Nephron progenitor cell (in vitro differentiated cells): ENCODE measurements around the gene ITIH5.

Experiments used
- DNase-seq: peaks from one replicate; pipeline ENCODE4 v3.0.0; 2021
- H3K27ac Mint-ChIP-seq: 2 replicates; pipeline ENCODE4 v1.8.0; 2021; ENCODE audit warnings: mild to moderate bottlenecking, moderate library complexity, mixed read lengths
- H3K27me3 Mint-ChIP-seq: 2 replicates; pipeline ENCODE4 v1.8.0; 2021; ENCODE audit warnings: mild to moderate bottlenecking, low read depth, mixed read lengths; ENCODE audit not compliant: poor library complexity
- H3K36me3 Mint-ChIP-seq: 2 replicates; pipeline ENCODE4 v1.8.0; 2021; ENCODE audit warnings: low read depth, mixed read lengths
- H3K4me1 Mint-ChIP-seq: 2 replicates; pipeline ENCODE4 v1.8.0; 2021; ENCODE audit warnings: mixed read lengths
- H3K4me3 Mint-ChIP-seq: 2 replicates; pipeline ENCODE4 v1.8.0; 2021; ENCODE audit warnings: mild to moderate bottlenecking, moderate library complexity, mixed read lengths
- H3K9me3 Mint-ChIP-seq: 2 replicates; pipeline ENCODE4 v1.8.0; 2021; ENCODE audit warnings: mild to moderate bottlenecking, moderate library complexity, mixed read lengths
- TF ChIP-seq, protein P1 (sequence below): fragments of 200-600 bp; sonication (generic); IDR thresholded peaks from 2 replicates; pipeline ENCODE4 v1.5.0; 2021; ENCODE audit warnings: antibody characterized with exemption

The ITIH5 gene

DNA sequence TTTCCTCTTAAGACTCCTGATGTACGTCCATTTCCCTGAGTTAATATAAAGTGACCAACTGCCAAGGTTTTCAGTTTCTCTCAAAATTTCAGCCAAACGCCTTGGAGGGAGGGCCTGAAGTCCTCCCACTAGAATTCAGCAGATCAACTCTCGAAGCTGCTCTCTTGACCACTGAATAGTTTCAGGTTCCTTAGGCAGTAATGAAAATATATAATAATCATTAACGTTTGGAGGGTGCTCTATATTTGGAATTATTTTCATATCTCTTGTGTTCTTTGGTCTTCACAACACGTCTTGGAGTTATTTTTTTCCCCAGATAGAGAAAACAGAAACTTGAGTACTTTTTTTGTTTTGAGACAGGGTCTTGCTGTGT lies 132.3 kb downstream of the ITIH5 start:
- Mint-ChIP-seq H3K9me3 (peaks cover 30% of the 10 kb centered on the region), H3K36me3 (peaks cover 8% of the 10 kb centered on the region), H3K4me3 (no peak overlapping the region), H3K27ac (no peak overlapping the region), H3K27me3 (peaks cover 22% of the 10 kb centered on the region), H3K4me1 (peaks cover 62% of the 10 kb centered on the region)
- TF ChIP-seq, protein P1, sequence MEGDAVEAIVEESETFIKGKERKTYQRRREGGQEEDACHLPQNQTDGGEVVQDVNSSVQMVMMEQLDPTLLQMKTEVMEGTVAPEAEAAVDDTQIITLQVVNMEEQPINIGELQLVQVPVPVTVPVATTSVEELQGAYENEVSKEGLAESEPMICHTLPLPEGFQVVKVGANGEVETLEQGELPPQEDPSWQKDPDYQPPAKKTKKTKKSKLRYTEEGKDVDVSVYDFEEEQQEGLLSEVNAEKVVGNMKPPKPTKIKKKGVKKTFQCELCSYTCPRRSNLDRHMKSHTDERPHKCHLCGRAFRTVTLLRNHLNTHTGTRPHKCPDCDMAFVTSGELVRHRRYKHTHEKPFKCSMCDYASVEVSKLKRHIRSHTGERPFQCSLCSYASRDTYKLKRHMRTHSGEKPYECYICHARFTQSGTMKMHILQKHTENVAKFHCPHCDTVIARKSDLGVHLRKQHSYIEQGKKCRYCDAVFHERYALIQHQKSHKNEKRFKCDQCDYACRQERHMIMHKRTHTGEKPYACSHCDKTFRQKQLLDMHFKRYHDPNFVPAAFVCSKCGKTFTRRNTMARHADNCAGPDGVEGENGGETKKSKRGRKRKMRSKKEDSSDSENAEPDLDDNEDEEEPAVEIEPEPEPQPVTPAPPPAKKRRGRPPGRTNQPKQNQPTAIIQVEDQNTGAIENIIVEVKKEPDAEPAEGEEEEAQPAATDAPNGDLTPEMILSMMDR, result no peak
- no peak for DNase-seq

GRCh38 chr10:7533657-7534479 lies 132.9 kb downstream of the ITIH5 start:
- DNase-seq, result no peak
- Mint-ChIP-seq H3K4me1 (peaks cover 62% of the 10 kb centered on the region), H3K27me3 (peaks cover 23% of the 10 kb centered on the region), H3K27ac (peak overlapping the region; percentile 52), H3K9me3 (peaks cover 24% of the 10 kb centered on the region), H3K36me3 (peaks cover 8% of the 10 kb centered on the region), H3K4me3 (peak overlapping the region; percentile 29)
- TF ChIP-seq, protein P1, result no peak

DNA sequence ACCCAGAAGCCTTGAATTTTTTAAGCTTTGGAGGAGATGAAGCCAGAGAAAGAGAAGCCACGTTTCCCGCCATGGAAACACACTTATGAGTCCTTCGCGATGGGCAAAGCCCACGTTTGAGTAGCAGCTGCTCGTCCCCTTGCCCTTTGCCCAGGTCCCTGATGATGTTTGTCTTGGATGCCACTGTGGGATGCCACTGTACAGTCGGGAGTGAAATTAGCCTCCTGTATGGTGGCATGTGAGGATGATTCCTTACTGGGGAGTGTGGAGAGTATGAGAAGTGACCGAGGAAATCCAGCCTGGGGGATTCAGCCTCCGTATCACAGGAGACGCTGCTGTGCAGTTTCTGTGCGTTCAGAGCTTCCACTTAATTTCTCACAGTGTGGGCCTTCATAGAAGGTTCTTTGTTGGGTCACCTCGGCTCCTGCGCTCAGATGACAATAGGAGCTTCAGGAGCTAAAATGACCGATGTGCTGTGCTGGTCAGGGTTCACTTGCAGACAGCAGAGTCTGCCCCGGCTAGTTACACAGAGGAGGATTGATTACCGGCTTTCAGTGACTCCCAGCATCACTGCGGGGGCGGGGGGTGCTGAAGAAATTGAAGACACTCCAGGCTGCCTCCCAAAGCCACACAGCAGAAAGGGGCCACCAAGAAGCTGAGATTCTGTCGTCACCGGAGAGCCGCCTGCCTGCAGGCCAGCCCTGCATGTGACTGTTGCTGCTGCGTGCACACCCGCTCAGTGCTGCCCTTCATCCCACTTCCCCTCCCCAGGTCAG lies 133.9 kb downstream of the ITIH5 start:
- Mint-ChIP-seq H3K4me3 (peak overlapping the region; percentile 29), H3K27me3 (peaks cover 32% of the 10 kb centered on the region), H3K4me1 (peaks cover 63% of the 10 kb centered on the region), H3K9me3 (peaks cover 15% of the 10 kb centered on the region), H3K27ac (peak overlapping the region; percentile 52), H3K36me3 (peaks cover 5% of the 10 kb centered on the region)
- DNase-seq, result peak; percentile 70
- TF ChIP-seq, protein P1, result no peak

GRCh38 chr10:7529638-7530037 lies 137.1 kb downstream of the ITIH5 start:
- Mint-ChIP-seq H3K4me3 (no peak overlapping the region), H3K27me3 (peaks cover 42% of the 10 kb centered on the region), H3K9me3 (peaks cover 3% of the 10 kb centered on the region), H3K4me1 (peaks cover 55% of the 10 kb centered on the region), H3K36me3 (no peaks in the 10 kb centered on the region), H3K27ac (no peak overlapping the region)
- no peak for DNase-seq
- TF ChIP-seq, protein P1, result no peak

DNA sequence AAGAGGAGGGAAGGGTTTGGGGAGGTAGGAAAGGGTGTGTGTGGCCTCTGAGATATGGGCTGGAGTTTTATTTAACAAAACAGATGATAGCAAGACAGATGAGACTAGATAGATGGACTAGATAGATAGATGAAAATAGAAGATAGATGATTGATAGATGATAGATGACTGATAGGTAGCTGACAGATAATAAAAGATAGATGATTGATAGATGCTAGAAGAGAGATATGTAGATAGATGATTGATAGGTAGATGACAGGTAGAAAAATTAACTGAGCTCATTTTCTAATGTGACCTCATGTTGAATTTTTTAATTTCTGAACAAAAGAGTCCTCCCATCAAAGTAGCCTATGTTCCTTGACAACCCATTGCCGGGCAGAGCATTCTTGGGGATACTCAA lies 139.3 kb downstream of the ITIH5 start:
- Mint-ChIP-seq H3K4me3 (no peak overlapping the region), H3K4me1 (peaks cover 33% of the 10 kb centered on the region), H3K9me3 (no peaks in the 10 kb centered on the region), H3K36me3 (no peaks in the 10 kb centered on the region), H3K27ac (no peak overlapping the region), H3K27me3 (peaks cover 59% of the 10 kb centered on the region)
- TF ChIP-seq, protein P1, result no peak
- no peak for DNase-seq
